GM10266 (cell line): ENCODE data around the gene SMTNL1.

Source experiments
- DNase-seq: peaks from one replicate; pipeline ENCODE4 v3.0.0; 2012; ENCODE audit errors: extremely low spot score
- TF ChIP-seq, protein P1 (sequence below): IDR thresholded peaks from 2 replicates; pipeline ENCODE4 v1.5.1; 2012; ENCODE audit warnings: mild to moderate bottlenecking, low read depth; ENCODE audit not compliant: control insufficient read depth, insufficient read depth; ENCODE audit errors: missing control alignments

Gene SMTNL1, protein sequence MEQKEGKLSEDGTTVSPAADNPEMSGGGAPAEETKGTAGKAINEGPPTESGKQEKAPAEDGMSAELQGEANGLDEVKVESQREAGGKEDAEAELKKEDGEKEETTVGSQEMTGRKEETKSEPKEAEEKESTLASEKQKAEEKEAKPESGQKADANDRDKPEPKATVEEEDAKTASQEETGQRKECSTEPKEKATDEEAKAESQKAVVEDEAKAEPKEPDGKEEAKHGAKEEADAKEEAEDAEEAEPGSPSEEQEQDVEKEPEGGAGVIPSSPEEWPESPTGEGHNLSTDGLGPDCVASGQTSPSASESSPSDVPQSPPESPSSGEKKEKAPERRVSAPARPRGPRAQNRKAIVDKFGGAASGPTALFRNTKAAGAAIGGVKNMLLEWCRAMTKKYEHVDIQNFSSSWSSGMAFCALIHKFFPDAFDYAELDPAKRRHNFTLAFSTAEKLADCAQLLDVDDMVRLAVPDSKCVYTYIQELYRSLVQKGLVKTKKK

DNA sequence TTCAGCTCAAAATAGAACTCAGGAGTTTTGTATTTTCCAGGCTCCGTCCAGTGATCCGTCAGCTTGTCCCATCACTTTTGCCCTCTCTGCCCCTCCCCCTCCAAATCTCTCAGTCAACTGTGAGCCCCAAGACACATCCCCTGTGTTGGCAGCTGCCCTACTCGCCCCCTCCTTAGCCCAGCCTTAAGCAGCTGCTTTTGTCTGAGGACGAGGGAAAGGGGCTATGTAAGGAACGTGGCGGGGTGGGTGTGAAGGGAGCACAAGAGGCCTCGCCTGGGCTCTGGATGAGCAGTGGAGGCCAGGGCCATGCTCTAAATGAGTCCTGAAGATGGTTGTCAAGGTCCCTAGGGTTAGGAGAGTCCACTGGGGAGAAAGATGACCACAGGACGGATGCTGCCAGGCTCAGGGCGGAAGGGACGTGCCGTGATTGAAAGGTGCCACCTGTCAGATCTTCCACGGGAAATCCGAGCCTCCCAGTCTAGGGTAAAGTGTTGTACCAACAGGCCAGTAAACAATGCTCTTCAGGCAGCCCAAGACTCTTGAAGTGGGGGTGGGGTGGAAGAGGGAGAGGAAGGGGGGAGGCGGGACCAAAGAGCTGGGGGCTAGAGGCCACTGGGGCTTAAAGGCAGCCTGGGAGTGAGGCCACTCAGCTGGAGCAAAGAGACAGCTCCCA, at the start of gene SMTNL1:
Gene SMTNL1 (plus strand): TSS at position 649 of the 673 bp plus-strand sequence. CDS start 5,048 bp downstream, outside the sequence.
- DNase-seq = no peak
- TF ChIP-seq, protein P1, sequence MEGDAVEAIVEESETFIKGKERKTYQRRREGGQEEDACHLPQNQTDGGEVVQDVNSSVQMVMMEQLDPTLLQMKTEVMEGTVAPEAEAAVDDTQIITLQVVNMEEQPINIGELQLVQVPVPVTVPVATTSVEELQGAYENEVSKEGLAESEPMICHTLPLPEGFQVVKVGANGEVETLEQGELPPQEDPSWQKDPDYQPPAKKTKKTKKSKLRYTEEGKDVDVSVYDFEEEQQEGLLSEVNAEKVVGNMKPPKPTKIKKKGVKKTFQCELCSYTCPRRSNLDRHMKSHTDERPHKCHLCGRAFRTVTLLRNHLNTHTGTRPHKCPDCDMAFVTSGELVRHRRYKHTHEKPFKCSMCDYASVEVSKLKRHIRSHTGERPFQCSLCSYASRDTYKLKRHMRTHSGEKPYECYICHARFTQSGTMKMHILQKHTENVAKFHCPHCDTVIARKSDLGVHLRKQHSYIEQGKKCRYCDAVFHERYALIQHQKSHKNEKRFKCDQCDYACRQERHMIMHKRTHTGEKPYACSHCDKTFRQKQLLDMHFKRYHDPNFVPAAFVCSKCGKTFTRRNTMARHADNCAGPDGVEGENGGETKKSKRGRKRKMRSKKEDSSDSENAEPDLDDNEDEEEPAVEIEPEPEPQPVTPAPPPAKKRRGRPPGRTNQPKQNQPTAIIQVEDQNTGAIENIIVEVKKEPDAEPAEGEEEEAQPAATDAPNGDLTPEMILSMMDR = no peak

DNA sequence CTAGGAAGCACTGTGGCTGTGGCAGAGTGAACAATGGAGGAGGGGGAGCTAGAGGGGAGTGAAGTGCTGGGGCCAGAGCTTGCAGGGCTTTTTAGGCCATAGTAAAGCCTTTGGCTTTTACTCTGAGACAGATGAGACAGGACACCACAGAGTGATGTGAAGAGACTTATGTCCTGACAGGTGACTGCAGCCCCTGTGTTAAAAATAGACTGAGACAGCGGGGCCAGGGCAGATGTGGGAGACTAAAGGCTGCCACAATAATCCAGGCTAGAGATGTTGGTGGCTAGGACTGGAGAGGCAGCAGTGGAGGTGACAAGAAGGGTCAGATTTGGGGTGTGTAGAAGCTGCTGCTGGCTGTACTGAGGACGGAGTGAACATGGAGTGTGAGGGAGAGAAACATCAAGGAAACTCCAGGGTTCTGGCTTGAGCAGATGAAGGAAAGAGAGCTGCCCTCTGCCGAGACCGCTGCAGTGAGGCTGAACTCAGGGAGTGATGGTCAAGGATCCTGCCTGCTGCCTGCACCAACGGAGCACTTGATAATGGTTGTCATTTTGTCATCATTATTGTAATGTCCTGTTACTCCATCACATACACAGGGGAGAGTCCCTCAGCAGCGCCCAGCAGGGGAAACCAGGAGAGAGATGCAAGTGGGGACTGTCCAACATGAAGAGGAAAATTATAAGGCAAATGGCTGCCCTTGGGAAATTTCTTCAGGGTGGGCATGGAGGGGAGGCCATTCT, 49.3 kb upstream of the SMTNL1 start:
- TF ChIP-seq, protein P1 = no peak
- no peak for DNase-seq

DNA sequence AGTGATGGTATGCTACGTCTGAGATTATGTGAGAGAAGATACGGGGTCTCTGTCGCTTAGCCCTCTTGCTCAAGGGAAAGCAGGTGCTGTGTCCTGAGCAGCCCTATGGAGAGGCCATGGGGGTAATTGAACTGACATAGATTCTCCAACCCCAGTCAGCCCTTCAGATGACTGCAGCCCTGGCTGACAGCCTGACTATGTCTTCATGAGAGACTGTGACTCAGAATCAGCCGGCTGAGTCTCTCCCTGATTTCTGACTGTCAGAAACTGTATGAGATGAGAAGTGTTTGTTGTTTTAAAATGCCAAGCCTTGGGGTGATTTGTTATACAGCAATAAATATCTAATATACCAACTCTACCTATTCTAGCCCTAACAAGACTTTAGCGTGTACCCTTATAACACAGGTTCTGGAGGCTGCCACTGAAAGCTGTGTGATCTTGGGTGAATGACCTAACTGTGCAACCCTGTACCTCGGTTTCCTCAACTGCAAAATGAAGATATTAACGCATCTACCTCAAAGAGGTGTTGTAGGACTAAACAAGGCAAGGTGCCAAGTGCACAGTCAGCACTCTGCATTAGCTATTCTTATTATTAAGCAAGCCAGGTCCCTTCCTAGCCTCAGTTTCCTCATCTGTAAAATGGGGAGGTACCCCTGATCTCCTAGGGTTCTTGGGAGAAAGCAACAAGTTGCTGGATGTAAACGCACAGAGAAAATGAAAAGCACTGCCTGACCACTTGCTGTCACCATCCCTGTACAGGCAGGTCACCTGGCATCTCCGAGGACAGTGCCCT, 46.7 kb upstream of the SMTNL1 start:
- TF ChIP-seq, protein P1 = no peak
- DNase-seq = no peak

DNA sequence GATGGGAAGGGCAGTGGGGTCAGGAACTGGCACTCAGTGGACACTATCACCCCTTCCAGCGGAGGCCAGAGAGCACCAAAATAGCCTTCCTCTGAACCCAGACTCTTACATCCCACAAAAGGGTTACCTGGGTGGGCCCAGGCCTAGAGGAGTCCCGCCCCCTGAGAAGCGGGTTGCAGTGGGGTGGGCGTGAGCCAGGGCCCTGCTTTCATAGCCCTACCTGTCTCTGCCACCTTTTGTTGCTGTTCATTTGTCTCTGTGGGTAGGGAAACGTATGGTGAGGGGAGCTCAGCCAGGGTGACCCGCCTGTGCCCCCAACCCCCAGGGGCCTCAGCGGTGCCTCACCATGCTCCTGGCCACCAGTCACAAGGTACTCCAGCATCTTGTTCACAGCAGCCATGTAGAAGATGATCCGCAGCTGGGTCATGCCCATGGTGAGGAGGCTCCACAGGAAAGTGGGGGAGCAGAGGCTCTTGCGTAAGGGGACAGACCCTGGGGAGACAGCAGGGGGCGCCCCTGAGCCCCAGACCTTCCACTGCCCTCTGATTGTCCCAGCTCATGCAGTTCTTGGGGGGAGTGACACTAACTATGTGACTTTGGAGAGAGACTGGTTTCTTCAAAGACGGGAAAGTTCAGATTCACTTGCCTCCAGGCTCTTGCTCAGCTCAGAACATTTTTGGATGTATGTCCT, 45.9 kb upstream of the SMTNL1 start:
- TF ChIP-seq, protein P1 = peak; percentile 60
- DNase-seq = peak; percentile 61

DNA sequence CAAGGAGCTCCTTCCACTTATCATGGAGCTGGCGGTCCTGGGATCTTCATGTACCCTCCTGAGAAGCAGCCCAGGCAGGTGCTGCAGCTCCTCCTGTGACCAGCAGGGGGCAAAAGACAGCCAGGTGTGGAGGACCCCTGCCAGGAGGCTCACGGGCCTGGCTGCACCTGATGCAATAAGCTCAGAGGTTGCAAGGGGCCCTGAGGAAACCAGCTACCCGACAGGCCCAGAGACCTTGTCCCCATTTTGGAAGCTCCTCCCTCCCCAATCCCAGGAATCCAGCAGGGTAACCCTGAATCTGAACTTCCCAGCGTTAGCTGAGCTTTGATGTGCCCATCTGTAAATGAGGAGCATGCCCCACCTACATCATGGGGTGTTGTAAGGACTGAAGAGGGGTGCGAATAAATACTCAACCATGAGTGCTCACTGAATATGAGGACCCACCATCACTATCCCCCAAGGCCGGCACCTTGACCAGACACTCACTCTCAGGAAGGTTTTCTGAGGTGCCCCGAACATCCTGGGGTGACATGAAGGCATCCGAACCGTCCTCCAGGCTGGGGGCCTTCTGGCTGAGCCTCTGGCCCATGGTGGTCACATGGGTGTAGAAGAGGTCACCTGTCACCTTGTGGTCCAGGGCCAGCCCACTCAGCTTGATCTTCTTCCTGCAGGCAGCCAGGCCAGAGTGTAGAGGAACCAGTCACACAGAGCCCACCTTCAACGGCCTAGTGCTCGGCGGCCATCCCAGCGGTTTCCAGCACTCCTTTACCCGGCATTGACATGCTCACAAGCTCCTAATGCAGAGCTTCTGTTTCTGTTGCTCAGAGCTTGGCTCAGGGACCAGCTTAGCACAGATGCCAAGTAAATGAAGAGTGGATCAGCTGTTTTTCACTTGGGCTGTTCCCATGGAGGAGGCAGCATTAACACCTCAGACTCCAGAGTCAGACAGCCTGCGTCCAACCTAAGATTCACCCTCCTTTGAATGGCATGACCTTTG, 43.6 kb upstream of the SMTNL1 start:
- TF ChIP-seq, protein P1 = peak; percentile 95
- DNase-seq = peak; percentile 79
